D721Med (cell line): ENCODE results near the gene ASCC2.
"Not testable (repeated sequence)": the region's sequence is repeated elsewhere in the genome, so short reads cannot be mapped to it uniquely, and the experiment has no call there.

Source experiments
- DNase-seq: peaks from one replicate; pipeline ENCODE4 v3.0.0; 2011; ENCODE audit warnings: low spot score; ENCODE audit not compliant: insufficient read length
- FAIRE-seq: peaks from 2 replicates; lab custom pipeline; 2011; peaks lifted over from hg19 to GRCh38; lab: Jason Lieb, UNC
- TF ChIP-seq, protein P1 (sequence below): IDR thresholded peaks from 2 replicates; pipeline ENCODE4 v1.5.1; 2012; ENCODE audit warnings: mild to moderate bottlenecking, control low read depth; ENCODE audit not compliant: insufficient read depth; ENCODE audit errors: missing control alignments

The ASCC2 gene

DNA sequence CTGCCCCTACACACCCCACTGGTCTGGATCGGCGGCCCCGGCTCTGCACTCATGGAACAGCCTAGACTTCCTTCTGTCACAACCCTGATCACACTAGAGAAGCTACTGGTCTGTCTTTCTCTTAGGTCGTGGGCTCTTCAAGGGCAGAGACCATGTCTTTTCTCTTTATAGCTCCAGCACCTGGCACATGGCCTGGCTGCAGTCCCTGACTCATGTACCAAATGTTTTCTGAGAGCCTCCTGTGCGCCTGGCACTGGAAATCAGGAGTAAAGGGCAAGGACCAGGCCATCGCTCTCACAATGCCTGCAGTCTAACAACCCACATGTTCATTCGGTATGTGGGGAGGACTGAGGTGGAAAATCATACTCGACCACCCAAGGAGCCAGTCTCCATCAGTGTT, 7.5 kb downstream of the ASCC2 start:
- TF ChIP-seq, protein P1, sequence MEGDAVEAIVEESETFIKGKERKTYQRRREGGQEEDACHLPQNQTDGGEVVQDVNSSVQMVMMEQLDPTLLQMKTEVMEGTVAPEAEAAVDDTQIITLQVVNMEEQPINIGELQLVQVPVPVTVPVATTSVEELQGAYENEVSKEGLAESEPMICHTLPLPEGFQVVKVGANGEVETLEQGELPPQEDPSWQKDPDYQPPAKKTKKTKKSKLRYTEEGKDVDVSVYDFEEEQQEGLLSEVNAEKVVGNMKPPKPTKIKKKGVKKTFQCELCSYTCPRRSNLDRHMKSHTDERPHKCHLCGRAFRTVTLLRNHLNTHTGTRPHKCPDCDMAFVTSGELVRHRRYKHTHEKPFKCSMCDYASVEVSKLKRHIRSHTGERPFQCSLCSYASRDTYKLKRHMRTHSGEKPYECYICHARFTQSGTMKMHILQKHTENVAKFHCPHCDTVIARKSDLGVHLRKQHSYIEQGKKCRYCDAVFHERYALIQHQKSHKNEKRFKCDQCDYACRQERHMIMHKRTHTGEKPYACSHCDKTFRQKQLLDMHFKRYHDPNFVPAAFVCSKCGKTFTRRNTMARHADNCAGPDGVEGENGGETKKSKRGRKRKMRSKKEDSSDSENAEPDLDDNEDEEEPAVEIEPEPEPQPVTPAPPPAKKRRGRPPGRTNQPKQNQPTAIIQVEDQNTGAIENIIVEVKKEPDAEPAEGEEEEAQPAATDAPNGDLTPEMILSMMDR = no peak
- FAIRE-seq = no peak
- DNase-seq = no peak

- not testable (repeated sequence) for FAIRE-seq, DNase-seq
Observed at GRCh38 chr22:29827726-29828125, 10.3 kb downstream of the ASCC2 start.

DNA sequence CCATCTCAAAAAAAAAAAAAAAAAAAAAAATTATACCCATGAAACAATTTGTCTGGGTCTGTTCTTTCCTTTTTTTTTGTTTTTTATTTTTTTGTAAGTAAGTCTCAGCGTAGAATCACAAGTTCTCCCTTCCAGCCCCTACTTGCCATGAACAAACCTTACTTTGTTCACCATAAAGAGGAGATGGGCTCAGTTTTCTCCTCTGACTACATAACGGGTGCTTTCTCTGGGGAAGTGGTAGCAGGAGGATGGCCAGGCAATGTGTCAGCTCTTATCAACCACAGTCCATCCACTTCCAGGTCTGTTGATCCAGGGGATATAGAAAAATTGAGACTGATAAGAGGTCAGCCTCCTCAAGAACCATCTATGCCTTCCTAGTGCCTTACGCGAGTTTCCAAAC, 11.0 kb downstream of the ASCC2 start:
- TF ChIP-seq, protein P1 = no peak
- DNase-seq = no peak
- no peak for FAIRE-seq

DNA sequence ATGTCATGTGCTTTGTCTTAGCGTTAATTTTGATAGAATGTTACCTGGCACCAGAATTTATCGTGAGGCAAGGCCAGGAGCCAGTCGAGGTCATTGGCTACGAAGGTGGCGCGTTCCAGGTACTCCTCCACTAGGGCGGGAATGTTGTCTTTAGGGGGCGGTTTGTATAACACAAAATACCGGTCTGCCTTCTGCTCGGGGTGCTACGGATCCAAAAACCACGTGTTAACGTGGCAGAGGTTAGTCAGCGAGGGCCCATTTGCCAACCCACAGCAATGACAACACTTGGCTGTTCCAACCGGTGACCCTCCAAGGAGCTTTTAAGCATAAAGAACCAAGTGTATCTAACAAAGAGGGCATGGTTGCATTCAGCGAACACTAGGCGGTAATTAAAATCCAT, 12.5 kb downstream of the ASCC2 start:
- DNase-seq = no peak
- TF ChIP-seq, protein P1 = no peak
- no peak for FAIRE-seq

DNA sequence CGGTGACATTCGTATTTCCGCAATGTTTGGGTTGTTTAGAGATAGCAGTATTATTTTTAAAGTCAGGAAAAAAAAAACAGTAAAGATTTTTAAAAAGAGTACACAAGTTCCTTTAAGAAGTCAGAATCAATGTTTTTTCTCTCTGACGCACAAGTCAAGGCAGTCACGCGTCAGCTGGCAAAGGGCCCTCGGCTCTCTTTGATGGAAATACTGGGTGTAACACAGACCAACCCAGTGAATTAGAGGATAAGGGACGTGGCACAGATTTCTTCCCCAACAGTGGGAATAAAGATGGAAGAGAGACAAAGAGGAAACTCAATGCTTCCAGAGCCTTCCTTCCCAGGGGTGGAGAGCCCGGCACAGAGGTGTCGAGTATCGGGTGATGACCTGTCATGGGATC, 13.4 kb downstream of the ASCC2 start:
- TF ChIP-seq, protein P1 = no peak
- FAIRE-seq (no peak), DNase-seq (no peak)

- TF ChIP-seq, protein P1 = no peak
- DNase-seq (no peak), FAIRE-seq (no peak)
Observed at GRCh38 chr22:29821291-29822016, 16.6 kb downstream of the ASCC2 start.

- TF ChIP-seq, protein P1 = no peak
- FAIRE-seq (no peak), DNase-seq (no peak)
Observed at GRCh38 chr22:29820961-29821290, 17.1 kb downstream of the ASCC2 start.
